Measurements from ENCODE around the gene WASF2.

DNA sequence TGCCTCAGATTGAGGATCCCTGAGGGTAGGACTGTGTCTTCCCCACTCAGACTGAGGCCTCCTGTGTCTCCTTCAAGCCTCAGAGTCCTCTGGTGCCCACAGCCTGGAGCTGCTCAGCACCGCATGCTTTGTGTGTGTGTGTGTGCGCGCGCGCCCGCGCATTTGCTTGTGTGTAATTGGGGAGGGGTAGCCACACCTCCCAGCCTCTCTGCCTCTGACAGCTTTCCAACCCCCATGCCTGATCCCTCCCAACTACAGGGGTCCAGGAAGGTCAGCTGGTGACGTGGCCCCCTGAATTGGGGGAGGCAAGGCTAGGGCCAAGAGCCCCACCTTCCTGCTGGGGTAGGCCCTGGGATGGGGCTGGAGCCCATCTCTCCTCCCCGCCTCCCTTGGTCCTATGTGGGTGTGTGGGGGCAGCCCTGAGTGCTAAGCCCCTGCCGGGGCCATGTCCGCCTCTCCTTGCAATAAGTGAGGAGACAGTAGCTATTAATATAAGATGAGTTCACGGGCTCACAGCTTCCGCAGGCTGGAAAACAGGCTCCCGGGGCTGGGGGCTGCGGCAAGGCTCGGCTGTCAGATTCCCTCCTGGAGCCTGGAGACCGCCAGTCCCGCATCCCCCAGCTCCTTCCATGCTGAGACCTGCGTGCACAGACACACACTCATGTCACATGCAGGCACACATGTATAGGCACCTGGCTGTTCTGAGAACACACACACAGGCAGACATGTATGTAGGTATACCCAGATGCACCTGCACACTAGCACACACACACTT lies 90.5 kb downstream of the WASF2 start:
- TF ChIP-seq POLR2AphosphoS5 (IDR thresholded peaks at IDR 0.05; ENCODE audit: borderline replicate concordance, low read depth, low read length) (no peak), EZH2 (IDR thresholded peaks at IDR 0.05) (no peak)

Measured in SK-N-MC (cell line).